H54 (cell line): ENCODE results near the gene ANKMY1.
"Not testable (repeated sequence)": the region's sequence is repeated elsewhere in the genome, so short reads cannot be mapped to it uniquely, and the experiment has no call there.

Source experiments
- DNase-seq: peaks from one replicate; pipeline ENCODE4 v3.0.0; 2011; ENCODE audit warnings: low spot score, mixed read lengths; ENCODE audit not compliant: insufficient read length
- FAIRE-seq: peaks from 3 replicates; lab custom pipeline; 2011; peaks lifted over from hg19 to GRCh38; lab: Jason Lieb, UNC
- POLR2A ChIP-seq: IDR thresholded peaks from 2 replicates; pipeline ENCODE4 v1.6.1; 2011; ENCODE audit warnings: low read depth, mild to moderate bottlenecking, low read length

Gene ANKMY1

DNA sequence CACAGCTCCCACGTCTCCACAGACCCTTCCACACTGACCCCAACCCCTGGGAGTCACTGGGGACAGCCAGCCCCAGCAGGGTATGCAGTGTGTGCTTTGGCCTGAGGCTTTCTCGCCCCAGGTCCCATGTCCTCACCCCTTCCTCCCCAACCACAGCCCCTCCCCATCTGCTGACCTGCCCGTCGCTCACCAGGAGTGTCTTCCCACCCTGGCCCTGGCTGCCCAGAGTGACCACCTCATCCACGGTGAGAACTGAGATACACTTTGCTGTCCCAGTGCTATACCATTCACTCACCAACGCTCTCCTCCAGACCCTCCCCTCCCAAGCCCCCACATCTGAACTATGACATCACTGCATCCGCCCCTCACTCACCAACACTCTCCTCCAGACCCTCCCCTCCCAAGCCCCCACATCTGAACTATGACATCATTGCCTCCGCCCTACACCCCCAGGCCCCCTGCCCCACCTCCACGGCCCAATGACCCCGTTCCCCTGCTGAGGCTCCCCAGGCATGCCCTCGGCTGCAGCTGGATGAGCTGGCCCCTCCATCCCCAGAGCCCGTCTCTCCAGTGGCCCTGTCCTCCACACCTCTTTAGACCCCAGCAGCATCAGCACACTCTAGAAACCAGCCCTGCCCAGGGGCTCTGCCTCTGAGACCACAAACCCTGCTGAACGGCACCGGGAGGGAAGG is 55.2 kb downstream of the ANKMY1 start:
- no peak for TF ChIP-seq POLR2A
- no peak for FAIRE-seq
- DNase-seq: no peak

DNA sequence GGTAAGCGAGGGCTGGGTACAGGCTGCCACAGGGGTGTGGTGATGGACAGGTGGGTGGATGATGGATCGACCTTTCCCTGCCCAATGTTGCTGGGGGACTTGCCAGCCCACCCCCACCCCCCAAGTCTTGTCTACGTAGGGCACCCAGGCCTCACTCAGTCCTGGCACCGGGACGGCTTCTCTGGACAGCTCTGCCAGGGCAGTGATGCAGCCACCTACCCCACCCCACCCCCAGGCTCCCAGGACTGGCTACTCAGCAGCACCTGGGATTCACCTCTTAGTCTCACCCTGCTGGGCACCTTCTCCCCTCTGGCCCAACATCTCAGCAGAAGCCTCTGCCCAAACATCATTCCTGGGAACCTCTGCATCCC is 55.7 kb downstream of the ANKMY1 start:
- no peak for FAIRE-seq
- no peak for TF ChIP-seq POLR2A
- DNase-seq: no peak

DNA sequence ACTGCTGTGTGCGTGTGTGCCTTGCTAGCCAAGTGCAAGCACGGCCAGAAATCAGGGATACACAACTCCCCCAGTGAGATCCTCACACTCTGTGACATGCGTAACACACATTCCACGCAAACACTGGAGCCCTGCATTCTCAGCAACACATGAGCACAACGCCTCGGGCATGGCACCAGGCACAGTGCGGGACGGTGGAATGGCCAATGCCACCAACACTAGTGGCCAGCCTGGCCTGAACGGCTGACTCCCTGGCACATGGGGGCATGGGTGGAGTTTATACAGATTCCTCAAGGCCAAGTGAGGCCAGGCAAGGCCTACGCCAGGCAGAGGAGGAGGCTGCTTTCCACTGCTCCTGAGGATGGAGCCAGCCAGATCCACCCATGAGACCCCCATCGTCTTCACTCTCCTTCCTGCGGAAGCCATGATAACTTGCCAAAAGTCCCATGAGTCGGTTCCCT is 56.2 kb downstream of the ANKMY1 start:
- DNase-seq (no peak), FAIRE-seq (no peak)
- TF ChIP-seq POLR2A: no peak

DNA sequence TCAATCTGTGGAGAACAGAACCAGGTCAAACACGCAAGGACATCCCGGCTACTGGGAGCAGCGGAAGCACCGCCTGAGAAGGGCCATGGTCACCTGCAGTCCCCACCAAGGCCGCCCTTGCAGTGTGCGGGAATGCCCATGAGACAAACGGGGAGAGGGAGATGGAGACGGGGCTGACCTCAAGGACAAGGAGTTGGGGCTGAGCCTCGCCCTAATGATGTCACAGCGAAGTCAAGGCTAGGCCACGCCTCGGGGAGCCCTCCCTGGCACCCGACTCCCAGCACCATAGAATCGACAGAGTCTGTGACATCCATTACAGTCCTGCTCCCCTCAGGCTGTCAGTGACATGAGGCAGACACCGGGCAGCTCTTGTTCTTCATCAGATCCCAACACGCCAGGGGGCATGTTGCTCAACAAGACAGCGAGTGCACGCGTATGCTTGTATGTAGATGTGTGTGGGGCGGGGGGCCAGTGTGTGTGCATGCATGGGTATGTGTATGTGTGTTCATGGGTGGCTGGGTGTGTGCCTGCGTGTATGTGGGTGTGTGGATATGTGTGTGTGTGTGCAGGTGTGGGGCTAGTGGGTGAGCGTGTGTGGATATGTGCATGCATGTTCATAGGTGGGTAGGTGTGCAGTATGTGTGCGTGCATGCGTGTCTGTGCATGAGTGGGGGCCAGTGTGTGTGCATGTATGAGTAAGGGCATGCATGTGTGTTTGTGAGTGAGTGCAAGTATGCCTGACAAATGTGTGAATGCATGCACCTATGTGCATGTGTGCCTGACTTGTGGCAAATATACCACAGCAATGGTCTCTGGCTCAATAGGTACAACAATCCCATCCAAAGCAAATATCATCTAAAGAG is 57.0 kb downstream of the ANKMY1 start:
- DNase-seq: no peak
- no peak for FAIRE-seq
- TF ChIP-seq POLR2A: no peak

DNA sequence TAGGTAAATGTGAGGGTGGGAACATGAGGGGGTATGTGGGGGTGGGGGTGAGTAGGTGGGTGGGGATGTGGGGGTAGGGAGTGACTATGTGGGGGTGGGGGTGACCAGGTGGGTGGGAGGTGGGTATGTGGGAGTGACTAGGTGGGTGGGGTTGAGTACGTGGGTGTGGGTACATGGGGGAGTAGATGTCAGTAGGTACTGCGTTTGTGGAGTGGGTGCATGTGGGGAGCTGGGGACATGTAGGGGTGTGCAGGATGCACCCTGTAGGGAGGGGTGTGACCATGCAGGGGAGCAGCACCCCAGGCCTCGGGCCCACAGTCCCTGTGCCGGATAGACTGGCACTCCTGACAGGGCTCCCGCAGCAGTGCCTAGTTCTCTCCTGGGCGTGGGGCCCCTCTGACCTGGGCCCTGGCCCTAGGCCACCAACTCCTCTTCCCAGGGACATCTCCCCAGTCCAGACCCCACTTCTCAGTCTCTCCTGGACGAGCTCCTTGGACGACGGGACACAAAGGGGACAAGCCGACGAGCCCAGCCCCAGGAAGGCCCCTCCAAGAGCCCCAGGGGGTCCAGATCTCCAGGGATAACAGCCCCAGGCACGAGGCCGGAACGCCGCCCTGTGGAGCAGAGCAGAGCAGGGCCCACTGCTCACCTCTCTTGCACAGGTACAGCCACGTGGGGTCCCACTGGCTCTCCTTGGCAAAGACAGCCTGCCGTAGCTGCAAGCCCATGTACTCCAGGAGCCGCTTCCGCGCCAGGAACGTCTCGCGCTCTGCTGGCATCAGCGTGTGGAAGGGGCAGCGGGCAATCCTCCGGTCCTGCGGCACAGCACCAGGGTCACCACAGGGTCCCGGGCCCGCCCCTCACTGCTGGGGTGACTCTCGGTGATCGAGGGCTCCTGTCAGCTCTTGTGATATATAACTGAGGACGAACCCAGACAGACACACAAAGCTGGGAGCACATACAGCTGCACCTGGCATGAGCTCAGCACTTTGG is 58.2 kb downstream of the ANKMY1 start:
- FAIRE-seq: no peak
- no peak for DNase-seq
- no peak for TF ChIP-seq POLR2A

DNA sequence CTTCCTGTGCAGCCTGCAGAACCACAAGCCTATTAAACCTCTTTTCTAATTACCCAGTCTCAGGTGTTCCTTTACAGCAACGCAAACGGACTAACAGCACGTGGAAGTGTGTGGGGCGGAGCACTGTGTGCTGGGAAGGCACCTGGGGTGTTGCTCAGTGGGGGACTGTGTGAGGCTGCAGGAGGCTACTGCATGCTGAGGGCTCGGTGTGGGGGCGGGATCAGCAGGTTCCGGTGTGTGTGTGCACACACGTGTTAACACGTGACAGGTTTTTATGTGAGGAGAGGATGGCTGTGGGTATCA is 58.9 kb downstream of the ANKMY1 start:
- TF ChIP-seq POLR2A: no peak
- FAIRE-seq (no peak), DNase-seq (no peak)

DNA sequence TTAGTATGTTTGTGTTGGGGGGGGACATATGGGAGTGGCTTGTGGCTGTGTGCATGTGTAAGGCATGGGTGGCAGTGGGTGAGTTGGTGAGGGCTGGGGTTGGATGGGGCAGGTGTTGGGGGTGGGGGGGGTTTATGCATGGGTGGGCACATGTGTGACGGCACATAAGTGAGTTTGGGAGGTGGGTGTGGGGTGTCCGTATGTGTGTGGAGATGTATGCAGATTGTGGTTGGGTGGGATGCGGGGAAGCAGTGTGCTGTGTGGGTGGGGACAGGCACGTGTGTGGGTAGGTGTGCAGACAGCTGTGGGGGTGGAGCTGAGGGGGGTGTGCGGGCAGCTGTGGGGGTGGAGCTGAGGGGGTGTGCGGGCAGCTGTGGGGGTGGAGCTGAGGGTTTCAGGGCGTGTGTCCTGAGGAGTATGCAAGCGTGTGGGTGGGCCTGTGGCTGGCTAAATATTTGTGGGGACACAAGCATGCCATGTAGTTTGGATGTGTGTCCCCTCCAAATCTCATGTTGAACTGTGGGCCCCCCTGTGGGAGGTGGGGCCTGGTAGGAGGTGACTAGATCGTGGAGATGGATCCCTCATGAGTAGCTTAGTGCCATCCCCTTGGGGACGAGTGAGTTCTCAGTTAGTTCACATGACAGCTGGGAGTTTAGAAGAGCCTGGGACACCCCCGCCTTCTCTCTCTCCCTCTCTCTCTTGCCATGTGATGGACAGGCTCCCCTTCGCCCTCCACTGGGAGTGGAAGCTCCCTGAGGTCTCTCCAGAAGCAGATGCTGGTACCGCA is 59.4 kb downstream of the ANKMY1 start:
- TF ChIP-seq POLR2A: no peak
- FAIRE-seq: no peak
- DNase-seq: no peak

DNA sequence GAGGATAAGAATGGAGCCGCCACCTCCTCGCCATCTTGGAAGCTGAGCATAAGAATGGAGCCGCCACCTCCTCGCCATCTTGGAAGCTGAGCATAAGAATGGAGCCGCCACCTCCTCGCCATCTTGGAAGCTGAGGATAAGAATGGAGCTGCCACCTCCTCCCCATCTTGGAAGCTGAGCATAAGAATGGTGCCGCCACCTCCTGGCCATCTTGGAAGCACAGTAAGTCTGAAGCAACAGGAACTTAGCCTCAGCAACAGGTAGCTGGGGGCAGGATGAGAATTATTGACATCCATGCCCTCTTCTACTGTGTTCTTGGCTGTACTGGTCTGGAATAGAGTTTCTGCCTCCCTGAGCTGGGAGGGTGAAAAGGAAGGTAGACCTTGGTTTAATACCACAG is 60.7 kb downstream of the ANKMY1 start:
- not testable (repeated sequence) for FAIRE-seq, DNase-seq

DNA sequence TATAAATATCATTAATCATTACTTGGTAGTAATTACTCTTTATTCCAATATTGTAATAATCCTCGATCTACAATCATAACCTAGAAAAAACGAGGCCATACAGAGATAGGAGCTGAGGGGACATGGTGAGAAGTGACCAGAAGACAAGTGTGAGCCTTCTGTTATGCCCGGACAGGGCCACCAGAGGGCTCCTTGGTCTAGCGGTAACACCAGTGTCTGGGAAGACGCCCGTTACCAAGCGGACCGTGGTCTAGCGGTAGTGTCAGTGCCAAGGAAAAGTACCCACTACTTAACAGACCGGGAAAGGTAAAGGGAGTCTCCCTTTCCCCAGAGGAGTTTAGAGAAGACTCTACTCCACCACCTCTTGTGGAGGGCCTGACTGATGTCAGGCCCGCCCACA is 62.8 kb downstream of the ANKMY1 start:
- not testable (repeated sequence) for DNase-seq, FAIRE-seq

DNA sequence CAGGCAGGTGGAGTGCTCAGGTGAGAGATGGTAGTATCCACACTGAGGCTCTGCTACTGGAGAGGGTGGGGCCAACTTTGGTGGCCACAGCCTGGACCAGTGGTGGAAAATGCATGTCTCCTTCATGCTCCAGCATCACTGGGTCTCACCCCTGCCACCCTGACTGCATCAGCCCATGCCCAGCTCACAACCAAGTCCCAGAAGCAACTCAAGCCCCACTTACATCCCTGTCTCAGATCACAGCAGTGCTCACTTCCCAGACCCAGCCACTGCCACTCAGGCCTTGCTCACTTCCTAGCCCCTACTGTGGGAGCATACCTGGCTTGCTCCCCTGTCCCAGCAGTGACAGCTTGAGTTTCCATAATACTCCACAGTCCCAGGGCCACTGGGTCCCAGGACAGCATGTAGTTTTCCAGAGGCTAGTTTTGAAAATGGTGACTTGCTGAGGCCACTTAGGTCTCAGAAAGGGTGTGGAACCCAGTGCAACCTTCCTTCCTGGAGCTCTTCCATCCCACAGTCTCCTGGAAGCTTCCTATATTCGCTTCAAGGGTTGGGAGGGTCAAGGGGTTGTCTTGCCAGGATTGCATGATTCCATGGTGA is 63.5 kb downstream of the ANKMY1 start:
- DNase-seq (no peak), FAIRE-seq (no peak)
- TF ChIP-seq POLR2A: no peak

DNA sequence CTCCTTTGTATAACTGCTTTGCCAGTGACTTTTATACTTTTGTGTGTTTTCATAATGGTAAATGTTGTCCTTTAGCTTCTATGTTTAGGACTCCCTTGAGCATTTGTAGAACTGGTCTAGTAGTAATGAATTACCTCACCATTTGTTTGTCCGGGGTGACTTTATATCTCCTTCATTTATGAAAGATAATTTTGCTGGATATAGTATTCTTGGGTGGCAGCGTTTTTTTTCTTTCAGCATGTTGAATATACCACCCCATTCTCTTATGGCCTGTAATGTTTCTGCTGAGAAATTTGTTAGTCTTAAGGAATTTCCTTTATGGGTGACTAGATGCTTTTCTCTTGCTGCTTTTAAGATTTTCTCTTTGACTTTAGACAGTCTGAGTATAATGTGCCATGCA is 66.3 kb downstream of the ANKMY1 start:
- DNase-seq (no peak), FAIRE-seq (no peak)
- TF ChIP-seq POLR2A: no peak

DNA sequence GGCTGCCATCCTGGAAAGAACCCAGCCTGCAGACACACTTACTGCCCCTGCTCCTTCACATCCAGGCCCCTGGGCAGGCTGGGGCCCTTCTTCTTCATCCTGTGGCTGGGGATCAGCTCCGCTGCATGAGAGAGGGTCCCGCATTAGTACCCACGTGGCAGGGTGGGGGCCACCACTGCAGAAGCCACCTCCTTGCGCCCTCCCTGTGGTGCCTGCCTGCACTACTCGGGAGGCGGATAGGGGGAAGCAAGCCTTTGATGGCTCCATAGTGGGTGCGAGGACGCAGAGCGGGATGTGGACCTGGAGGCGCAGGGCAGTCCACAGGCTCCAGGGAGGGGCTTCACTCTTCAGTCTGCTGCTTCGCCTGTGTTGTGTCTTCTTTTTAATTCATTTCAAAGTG is 75.6 kb downstream of the ANKMY1 start:
- no peak for FAIRE-seq
- DNase-seq: no peak
- no peak for TF ChIP-seq POLR2A

DNA sequence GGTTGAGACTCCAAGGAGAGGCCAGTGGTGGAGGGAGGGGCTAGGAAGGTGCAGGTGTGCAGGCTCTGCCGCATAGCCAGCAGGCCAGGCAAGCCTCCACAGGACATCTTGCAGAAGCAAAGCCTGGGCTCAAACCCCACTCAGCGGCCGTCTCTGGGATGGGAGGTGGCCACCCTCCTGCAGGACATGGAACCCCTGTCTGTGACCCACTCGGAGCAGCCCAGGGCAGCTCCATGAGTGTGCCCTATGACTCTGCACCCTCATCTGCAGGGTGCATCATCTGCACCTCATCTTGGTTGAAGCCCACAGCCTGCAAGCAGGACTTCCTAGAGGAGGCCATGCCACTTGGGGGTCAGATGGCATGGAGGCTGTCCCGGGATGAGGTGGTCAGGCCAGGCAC is 76.1 kb downstream of the ANKMY1 start:
- FAIRE-seq (no peak), DNase-seq (no peak)
- no peak for TF ChIP-seq POLR2A
